Head of caudate nucleus (tissue), 42 donors: ENCODE data around the gene ZHX3.
"Not testable (repeated sequence)": the region's sequence is repeated elsewhere in the genome, so short reads cannot be mapped to it uniquely, and the experiment has no call there.

Source experiments
- DNase-seq, 42 donors: peaks; one replicate each; pipeline versions ENCODE4 v3.0.0 to v3.0.0-alpha.2; 2020 to 2021; ENCODE audit warnings: mixed read lengths in 7 of 42
- intact Hi-C: fragments of 100-400 bp; cut with DNase I; formaldehyde crosslinking; loops from one replicate; pipeline ENCODE4 v1.15.0; 2022

Gene ZHX3

GRCh38 chr20:41245086-41245707, 72.3 kb downstream of the ZHX3 start:
- intact Hi-C loops = loop anchor here (5.0 kb wide), 2 partner anchors 72 to 73 kb away; partner anchors contain the start of gene ZHX3
- peak in 33 of 42 donors; percentile 29 to 84 (median 58) for DNase-seq

GRCh38 chr20:41242807-41243206, 74.7 kb downstream of the ZHX3 start:
- no peak for DNase-seq
- intact Hi-C loops = no loop called here

- DNase-seq = no peak
- intact Hi-C loops = no loop called here
Measured at GRCh38 chr20:41242352-41242751, 75.2 kb downstream of the ZHX3 start.

GRCh38 chr20:41237233-41237632, 80.3 kb downstream of the ZHX3 start:
- DNase-seq, intact Hi-C loops: not testable (repeated sequence)

GRCh38 chr20:41236818-41237217, 80.7 kb downstream of the ZHX3 start:
- DNase-seq, intact Hi-C loops: not testable (repeated sequence)

GRCh38 chr20:41234546-41234945, 83.0 kb downstream of the ZHX3 start:
- intact Hi-C loops = no loop called here
- peak; percentile 37 to 90 (median 73) for DNase-seq

- intact Hi-C loops = no loop called here
- DNase-seq = peak in 34 of 42 donors; percentile 9 to 81 (median 48)
Measured at GRCh38 chr20:41234041-41234440, 83.5 kb downstream of the ZHX3 start.

GRCh38 chr20:41232973-41233926, 84.3 kb downstream of the ZHX3 start:
- intact Hi-C loops = loop anchor here (2.0 kb wide), 1 partner anchor 60 kb away; no protein-coding TSS in a partner anchor
- no peak for DNase-seq

- no peak for DNase-seq
- intact Hi-C loops = no loop called here
Measured at GRCh38 chr20:41231136-41231535, 86.4 kb downstream of the ZHX3 start.

- intact Hi-C loops = no loop called here
- DNase-seq = peak in 4 of 42 donors; percentile 41 to 71 (median 47)
Measured at GRCh38 chr20:41230136-41230535, 87.4 kb downstream of the ZHX3 start.

- intact Hi-C loops = no loop called here
- no peak for DNase-seq
Measured at GRCh38 chr20:41229259-41229658, 88.3 kb downstream of the ZHX3 start.

- no peak for DNase-seq
Measured at GRCh38 chr20:41228858-41229257, 88.7 kb downstream of the ZHX3 start.

GRCh38 chr20:41226426-41226825, 91.1 kb downstream of the ZHX3 start:
- DNase-seq = no peak
- intact Hi-C loops = no loop called here

More at GRCh38 chr20:41228858-41229257, 88.7 kb downstream of the ZHX3 start:
- intact Hi-C loops = no loop called here

- DNase-seq = no peak
- intact Hi-C loops = no loop called here
Measured at GRCh38 chr20:41225091-41225490, 92.4 kb downstream of the ZHX3 start.

- intact Hi-C loops = no loop called here
Measured at GRCh38 chr20:41224281-41224680, 93.2 kb downstream of the ZHX3 start.

GRCh38 chr20:41223112-41223511, 94.4 kb downstream of the ZHX3 start:
- intact Hi-C loops = no loop called here
- DNase-seq = no peak

More at GRCh38 chr20:41224281-41224680, 93.2 kb downstream of the ZHX3 start:
- no peak for DNase-seq

- intact Hi-C loops = no loop called here
Measured at GRCh38 chr20:41222703-41223102, 94.8 kb downstream of the ZHX3 start.

GRCh38 chr20:41222296-41222695, 95.2 kb downstream of the ZHX3 start:
- intact Hi-C loops = no loop called here
- DNase-seq = peak in 24 of 42 donors; percentile 39 to 87 (median 61)

More at GRCh38 chr20:41222703-41223102, 94.8 kb downstream of the ZHX3 start:
- no peak for DNase-seq

- intact Hi-C loops = no loop called here
- DNase-seq = peak in 37 of 42 donors; percentile 36 to 89 (median 69)
Measured at GRCh38 chr20:41221614-41222218, 95.8 kb downstream of the ZHX3 start.

GRCh38 chr20:41219824-41220223, 97.7 kb downstream of the ZHX3 start:
- intact Hi-C loops = no loop called here
- DNase-seq = no peak
